HCT116 (cell line): Measurements from ENCODE around the gene PHF1.

Experiments used
- EGR1 ChIP-seq: IDR thresholded peaks from 2 replicates; pipeline ENCODE4 v1.6.1; 2012; ENCODE audit warnings: low read depth
- ELF1 ChIP-seq: IDR thresholded peaks from 2 replicates; pipeline ENCODE4 v1.6.1; 2012; ENCODE audit warnings: low read depth, borderline replicate concordance
- EZH2 ChIP-seq: fragments of 200-600 bp; sonication (generic); IDR thresholded peaks from 2 replicates; pipeline ENCODE4 v1.6.1; 2017; ENCODE audit warnings: antibody characterized with exemption, mixed run types
- EZH2phosphoT487 ChIP-seq: fragments of 200-600 bp; IDR thresholded peaks from 2 replicates; pipeline ENCODE4 v1.6.1; 2018; ENCODE audit warnings: antibody characterized with exemption, borderline replicate concordance
- POLR2A ChIP-seq: IDR thresholded peaks from 2 replicates; pipeline ENCODE4 v1.7.0; 2011; ENCODE audit warnings: borderline replicate concordance; ENCODE audit not compliant: insufficient read depth, insufficient read length; ENCODE audit errors: extremely low read depth
- POLR2AphosphoS5 ChIP-seq: IDR thresholded peaks from 2 replicates; pipeline ENCODE4 v1.6.1; 2011; ENCODE audit warnings: mild to moderate bottlenecking, low read depth, low read length, moderate library complexity
- TF ChIP-seq, protein P1 (sequence below): IDR thresholded peaks from 2 replicates; pipeline ENCODE4 v1.6.1; 2012; ENCODE audit warnings: low read depth
- TF ChIP-seq, protein P2 (sequence below), 3 experiments: fragments of 200-600 bp in 1 of 3; sonication (generic) in 1 of 3; IDR thresholded peaks in 2 of 3; conservative IDR thresholded peaks in 1 of 3; 2 replicates each; pipeline ENCODE4 v1.5.1; 2012 to 2017; ENCODE audit warnings: low read depth in 2 of 3, low read length in 2 of 3, antibody characterized with exemption in 1 of 3, borderline replicate concordance in 1 of 3, control low read depth in 1 of 3, mild to moderate bottlenecking in 1 of 3, mixed read lengths in 1 of 3, mixed run types in 1 of 3, moderate library complexity in 1 of 3; ENCODE audit not compliant: insufficient read depth in 1 of 3
- TF ChIP-seq, protein P3 (sequence below): IDR thresholded peaks from 2 replicates; pipeline ENCODE4 v1.6.1; 2012
- TF ChIP-seq, protein P4 (sequence below): IDR thresholded peaks from 2 replicates; pipeline ENCODE4 v1.6.1; 2012

DNA sequence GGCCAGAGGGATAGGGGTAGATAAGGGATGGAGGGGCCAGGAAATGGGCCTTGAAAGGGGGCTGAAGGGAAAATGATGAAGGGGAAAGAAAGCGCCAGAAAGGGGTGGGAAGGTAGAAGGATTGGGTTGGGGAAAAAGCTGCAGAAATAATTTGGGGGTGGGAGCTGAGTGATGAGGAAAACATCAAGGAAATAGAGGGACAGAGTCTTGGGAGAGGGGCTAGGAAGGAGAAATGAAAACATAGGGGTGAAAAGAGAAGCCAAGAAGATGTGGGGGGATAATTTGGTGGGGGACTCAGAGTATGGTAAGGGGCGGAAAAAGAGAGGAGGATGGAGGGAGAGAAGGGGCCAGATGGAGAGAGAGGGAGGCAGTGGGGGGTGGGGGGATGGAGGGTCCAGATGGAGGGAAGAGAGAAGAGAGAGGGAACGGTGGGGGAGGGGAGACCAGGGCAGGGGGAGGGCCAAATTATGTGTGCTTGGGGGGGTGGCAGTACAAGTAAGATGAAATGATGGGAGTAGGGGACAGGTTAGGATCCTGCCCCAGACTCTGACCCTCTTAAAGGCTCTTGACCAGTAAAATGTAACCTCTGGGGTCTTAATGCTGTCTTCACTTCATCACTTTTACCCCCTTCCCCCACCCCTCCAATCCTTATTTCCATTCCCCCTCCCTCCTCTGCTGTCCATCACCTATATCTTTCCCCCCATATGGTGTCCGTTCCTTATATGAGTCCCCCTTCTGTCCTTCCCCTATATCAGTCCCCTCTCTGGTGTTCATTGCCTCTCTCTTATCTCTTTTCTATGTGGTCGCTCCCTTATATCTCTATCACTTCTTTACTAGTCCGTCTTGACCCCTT, 9.9 kb downstream of the PHF1 start:
- TF ChIP-seq, protein P1, sequence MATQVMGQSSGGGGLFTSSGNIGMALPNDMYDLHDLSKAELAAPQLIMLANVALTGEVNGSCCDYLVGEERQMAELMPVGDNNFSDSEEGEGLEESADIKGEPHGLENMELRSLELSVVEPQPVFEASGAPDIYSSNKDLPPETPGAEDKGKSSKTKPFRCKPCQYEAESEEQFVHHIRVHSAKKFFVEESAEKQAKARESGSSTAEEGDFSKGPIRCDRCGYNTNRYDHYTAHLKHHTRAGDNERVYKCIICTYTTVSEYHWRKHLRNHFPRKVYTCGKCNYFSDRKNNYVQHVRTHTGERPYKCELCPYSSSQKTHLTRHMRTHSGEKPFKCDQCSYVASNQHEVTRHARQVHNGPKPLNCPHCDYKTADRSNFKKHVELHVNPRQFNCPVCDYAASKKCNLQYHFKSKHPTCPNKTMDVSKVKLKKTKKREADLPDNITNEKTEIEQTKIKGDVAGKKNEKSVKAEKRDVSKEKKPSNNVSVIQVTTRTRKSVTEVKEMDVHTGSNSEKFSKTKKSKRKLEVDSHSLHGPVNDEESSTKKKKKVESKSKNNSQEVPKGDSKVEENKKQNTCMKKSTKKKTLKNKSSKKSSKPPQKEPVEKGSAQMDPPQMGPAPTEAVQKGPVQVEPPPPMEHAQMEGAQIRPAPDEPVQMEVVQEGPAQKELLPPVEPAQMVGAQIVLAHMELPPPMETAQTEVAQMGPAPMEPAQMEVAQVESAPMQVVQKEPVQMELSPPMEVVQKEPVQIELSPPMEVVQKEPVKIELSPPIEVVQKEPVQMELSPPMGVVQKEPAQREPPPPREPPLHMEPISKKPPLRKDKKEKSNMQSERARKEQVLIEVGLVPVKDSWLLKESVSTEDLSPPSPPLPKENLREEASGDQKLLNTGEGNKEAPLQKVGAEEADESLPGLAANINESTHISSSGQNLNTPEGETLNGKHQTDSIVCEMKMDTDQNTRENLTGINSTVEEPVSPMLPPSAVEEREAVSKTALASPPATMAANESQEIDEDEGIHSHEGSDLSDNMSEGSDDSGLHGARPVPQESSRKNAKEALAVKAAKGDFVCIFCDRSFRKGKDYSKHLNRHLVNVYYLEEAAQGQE: no peak
- TF ChIP-seq ELF1 (no peak), EGR1 (no peak), EZH2 (no peak), POLR2AphosphoS5 (no peak), POLR2A (no peak), EZH2phosphoT487 (no peak)
- TF ChIP-seq, protein P2, sequence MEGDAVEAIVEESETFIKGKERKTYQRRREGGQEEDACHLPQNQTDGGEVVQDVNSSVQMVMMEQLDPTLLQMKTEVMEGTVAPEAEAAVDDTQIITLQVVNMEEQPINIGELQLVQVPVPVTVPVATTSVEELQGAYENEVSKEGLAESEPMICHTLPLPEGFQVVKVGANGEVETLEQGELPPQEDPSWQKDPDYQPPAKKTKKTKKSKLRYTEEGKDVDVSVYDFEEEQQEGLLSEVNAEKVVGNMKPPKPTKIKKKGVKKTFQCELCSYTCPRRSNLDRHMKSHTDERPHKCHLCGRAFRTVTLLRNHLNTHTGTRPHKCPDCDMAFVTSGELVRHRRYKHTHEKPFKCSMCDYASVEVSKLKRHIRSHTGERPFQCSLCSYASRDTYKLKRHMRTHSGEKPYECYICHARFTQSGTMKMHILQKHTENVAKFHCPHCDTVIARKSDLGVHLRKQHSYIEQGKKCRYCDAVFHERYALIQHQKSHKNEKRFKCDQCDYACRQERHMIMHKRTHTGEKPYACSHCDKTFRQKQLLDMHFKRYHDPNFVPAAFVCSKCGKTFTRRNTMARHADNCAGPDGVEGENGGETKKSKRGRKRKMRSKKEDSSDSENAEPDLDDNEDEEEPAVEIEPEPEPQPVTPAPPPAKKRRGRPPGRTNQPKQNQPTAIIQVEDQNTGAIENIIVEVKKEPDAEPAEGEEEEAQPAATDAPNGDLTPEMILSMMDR (IDR thresholded peaks at IDR 0.05 in 2 of 3, conservative IDR thresholded peaks at IDR 0.05 in 1 of 3; ENCODE audit: borderline replicate concordance in 1 of 3, insufficient read depth in 1 of 3, low read depth in 2 of 3, low read length in 2 of 3): no peak
- TF ChIP-seq, protein P3, sequence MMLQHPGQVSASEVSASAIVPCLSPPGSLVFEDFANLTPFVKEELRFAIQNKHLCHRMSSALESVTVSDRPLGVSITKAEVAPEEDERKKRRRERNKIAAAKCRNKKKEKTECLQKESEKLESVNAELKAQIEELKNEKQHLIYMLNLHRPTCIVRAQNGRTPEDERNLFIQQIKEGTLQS: no peak
- TF ChIP-seq, protein P4, sequence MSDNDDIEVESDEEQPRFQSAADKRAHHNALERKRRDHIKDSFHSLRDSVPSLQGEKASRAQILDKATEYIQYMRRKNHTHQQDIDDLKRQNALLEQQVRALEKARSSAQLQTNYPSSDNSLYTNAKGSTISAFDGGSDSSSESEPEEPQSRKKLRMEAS: no peak
